HPDE6-E6E7 (cell line): ENCODE results near the gene CLMP.
"Not testable (repeated sequence)": the region's sequence is repeated elsewhere in the genome, so short reads cannot be mapped to it uniquely, and the experiment has no call there.

Source experiments
- DNase-seq: peaks from one replicate; pipeline ENCODE4 v3.0.0; 2011; ENCODE audit warnings: missing footprints; ENCODE audit errors: extremely low spot score

CLMP gene

DNA sequence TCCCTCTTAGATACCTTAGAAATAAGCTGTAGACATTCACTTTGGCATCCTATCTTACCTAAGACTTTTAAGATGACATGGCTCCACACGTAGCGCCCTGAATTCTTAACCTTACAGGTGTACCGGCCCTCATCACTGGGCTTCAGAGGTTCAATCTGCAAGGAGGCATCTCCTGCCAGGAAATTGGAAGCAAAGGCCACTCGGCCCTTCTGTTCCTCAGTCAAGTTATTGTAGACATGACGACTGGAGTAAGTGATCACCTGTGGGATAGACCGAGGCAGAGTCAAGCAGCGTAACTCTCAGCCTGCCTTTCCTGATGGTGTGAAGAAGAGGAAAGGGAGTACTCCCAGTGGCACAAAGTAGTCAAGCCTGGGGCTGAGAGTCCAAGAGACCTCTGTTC lies 110.6 kb downstream of the CLMP start:
- DNase-seq: no peak

DNA sequence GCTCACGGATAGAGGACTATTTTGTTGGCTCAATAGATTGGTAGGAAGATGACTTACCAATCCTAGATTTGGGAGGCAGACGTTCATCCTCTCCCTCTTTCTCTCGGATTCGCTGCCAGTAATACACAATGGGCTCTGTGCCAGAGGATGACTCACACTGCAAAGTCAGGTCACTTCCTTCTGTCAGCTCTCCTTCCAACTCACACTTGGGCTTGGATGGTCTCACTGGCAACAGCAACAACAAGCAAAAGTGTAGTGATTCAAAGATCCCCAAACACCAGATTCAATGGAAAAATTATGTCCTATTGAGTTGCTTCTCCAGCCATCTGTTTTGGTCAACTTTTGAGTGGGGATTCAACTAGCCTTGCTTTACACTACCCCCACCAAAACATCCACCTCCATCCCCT lies 111.4 kb downstream of the CLMP start:
- DNase-seq: peak; percentile 87

DNA sequence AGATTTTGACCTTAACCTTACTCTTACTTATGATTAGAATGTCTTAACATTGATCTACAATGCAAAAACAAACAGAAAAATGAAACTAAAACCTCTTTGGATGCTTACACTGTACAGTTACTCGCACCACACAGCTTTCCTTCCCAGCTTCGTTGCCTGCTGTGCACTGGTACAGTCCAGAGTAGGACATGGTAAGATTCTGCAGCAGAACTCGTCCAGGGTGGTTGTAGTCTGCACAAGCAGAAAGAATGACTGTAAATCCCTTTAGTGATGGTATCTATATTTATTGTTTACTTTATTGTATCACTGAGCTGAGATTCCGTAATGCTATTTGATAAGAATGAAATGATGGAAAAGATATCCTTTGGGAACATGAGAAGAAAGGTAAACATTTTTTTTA lies 112.1 kb downstream of the CLMP start:
- no peak for DNase-seq

DNA sequence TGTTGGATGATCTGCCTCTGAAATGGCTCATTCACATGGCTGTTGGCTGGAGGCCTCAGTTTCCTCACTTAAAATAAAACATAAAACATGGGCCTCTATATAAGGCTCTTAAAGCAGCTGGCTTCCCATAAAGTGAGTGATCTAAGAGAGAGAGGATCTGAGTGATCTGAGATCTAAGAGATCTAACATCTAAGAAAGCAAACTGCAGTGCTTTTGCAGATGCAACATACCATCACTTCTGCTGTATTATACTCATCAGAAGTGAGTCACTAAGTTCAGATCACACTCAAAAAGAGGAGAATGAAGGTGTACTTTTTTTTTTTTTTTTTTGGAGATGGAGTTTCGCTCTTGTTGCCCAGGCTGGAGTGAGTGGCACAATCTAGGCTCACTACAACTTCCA lies 115.0 kb downstream of the CLMP start:
- no peak for DNase-seq

DNA sequence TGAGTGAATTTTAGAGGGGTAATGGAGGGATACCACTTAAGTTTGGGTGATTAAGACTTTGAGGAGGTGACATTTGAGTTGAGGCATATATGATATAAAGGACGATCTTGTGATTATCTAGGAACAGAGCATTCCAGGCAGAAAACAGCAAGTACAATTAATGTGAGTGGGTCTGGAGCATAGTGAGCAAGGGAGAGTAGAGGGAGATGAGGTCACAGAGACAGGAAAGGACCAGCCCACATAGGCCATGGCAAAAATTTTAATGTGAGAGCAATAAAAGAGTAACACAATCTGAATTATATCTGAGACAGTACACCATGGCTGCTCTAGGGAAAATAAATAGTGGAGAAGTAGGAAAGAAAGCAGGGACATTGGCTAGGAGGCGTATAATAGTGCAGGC lies 118.6 kb downstream of the CLMP start:
- DNase-seq: no peak

DNA sequence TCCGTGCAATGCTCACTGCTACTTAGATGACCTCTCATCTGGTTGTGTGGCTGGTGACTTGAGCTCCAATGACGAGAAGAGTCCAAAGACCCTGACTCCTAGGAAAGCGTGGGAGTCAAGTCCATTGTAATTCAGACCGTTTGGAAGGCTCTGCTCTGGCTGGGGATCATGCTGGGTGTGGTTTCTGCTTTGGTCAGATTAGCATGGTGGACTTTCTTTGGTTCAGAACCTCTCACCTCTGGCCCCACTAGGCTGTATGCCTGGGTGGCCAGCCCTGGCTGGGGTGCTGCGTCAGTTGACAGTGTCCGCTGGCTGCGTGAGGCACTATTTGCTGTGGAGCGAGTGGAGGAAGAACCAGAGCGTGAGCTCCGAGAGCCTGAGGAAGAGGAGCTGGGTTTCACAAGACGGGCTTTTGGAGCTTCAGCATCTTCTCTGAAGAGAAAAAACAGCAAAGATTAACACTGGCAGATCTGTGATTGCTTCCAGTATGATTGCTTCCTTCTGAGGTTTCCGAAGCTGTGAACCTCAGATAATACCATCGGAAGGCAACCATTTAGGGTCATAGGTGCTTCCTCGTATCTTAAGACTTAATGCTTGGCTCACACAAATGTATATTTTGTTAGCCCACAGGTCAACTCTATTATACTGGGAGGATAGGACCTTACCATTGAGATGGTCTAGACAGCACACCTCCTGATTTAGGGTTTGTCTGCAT lies 121.5 kb downstream of the CLMP start:
- DNase-seq: no peak

DNA sequence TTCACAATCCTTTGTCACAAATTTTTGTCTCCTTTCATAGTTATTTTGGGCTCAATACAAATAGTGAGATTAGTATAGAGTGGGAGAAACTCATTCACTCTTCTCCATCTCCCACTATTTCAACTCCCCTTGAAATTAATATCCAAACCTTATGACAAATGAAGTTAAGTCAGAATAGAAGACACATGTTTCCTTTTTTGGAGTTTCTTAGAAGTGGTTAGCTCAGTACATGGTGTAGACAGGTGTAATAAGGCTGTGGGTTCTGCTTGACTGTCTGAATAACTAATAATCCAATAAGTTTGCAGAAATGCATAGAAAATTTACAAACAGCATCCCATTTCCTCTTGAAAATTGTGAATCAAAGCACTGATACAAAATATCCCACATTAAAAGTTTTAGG lies 122.3 kb downstream of the CLMP start:
- no peak for DNase-seq

DNA sequence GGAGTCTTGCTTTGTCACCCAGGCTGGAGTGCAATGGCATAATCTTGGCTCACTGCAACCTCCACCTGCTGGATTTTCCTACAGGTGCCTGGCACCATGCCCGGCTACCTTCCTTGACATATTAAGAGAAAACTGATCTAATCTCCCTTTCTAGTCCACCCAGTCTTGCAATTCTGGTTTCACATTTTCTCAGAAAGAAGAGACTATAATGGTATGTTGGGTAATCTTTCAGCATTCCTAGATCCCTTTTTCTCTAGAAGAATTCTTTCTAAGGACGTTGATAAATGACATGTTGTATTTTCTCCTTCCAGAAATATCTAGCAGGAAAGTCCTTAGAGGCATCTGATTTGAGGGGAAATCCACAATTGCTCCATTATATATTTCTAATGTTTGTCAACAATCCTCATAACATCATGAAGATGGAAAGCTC lies 122.7 kb downstream of the CLMP start:
- DNase-seq: no peak

DNA sequence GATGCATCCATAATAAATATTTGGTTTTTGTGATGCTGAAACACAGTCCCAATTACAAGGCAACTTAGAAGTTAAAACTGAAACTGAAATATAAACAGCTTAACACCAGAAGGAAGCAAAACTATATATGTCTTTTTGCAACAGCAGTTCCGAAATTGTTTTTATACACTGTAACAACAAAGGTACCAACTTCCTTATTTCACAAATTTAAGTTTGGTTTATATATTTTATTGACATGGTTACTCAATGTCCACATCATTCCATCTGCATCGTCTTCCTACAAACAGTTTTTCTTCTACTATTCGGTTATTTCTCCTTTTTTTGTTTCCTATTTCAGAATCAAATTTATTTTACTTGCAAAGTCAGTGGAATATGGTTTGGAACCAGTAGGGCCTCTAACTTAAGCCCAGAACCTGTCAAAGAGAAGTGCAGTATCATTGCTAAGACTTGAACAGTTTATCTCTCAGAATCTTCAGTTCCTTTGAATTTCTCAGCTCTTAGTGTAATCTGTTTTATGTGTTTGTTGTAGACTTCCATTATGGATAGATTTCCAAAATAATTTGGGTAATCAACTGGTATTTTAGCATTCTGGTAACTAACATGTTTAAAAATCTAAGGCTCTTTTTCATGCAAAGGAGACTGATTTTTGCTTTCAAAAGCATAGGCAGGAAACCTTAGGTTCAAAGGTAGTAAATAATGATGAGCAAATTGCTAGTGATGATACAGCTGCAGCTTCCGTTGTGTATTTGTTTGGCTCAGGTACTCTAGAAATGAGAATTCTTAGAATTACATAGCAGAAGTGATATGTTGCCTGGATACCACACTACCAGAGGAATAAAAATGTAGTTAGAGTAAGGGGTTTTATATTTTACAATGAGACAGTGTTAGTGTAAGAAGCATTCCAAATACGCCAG lies 124.9 kb downstream of the CLMP start:
- no peak for DNase-seq

DNA sequence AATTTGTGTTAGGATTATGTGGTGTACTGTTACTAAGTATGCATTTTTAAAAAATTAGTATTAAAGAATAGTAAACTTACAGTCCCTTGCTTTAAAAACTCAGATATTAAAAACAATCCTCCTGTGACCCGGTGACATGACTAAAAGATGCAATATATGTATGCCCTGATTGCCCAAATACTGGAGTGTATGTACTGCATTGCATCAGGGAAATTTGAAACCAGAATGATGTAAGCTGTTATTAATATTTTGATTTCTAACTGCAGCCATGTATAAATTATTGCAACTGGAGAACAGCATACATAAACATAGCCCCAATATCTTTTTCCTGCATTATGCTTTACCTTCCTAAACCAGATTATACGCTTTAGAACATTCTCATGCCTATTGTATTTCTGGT lies 129.4 kb downstream of the CLMP start:
- DNase-seq: no peak

DNA sequence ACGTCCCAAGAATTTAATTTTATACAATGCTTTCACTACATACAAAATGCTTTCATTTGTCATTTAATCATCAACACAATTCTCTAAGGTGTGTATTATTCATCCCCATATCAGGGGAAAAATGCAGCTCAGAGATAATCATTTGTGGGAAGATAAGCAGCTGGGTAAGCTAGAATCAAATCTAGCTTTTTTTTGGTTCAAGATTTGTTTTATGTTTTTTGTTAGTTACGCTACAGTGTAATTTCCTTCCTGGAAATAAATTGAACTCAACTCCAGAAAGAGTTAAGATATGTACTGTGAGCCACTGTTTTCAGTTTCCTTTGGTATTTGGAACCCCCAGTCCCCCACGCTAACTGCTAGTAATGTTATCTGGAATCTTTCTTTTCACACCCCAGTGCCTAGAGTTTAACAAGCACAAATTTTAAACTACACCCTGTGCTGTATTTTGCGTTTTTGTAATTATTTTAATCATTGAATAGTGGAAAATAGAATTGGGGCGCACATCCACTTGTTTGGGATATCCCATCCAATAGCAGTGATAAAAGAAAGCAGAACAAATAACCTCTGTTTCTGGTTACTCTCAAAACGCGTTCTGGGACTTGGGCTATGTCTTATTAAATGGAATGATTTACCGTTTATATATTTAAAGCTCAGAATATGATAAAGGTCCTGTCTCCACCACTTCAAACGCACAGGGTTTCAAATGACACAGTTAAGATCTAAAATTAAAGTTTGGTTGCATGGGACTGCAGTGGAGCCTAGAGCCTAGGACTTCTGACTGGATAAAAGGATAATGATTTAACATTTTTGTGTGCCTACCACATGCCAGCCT lies 131.0 kb downstream of the CLMP start:
- DNase-seq: no peak

DNA sequence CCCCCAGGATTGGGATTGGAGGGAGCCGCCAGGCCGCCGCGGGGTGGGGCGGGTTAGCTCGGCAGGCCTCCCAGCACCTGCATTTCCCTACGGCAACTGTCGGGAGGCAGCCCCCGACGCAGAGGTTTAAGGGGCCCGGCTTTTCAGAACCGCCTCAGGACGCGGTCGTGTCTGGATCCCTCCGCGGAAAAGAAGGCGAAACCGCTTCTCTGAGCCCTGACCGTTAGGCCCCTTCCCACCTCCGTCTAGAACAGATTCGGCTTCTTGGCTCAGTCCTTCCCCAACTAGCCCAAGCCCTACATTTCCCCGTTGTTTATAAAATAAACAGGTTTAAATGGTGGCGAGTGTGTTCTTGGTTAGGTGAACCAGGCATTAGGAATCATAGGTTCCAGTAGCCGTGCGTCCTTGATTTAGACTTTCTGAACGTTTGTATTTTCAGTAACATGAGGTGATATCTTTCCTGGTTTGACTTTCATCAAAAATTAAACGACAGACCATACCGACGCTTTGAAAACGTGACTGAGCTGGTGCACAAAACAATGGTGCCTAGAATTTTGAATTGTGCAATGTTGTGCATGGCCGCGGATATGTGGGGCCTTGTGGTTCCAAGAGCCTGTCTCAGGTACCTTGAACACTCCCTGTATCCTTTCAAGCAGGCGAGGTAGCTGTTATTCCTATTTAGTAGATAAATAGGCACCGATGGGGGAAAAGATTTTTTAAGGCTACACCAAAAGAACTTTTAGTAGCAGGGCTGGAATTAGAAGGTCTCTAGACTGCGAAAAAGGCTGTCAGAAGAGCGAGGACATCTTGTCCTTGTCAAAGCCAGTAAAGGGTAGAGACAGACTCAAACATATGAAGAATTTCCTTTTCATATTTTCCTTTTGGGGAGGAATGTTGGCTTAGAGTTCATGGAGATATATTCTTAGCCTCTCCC lies 131.9 kb downstream of the CLMP start:
- DNase-seq: no peak

DNA sequence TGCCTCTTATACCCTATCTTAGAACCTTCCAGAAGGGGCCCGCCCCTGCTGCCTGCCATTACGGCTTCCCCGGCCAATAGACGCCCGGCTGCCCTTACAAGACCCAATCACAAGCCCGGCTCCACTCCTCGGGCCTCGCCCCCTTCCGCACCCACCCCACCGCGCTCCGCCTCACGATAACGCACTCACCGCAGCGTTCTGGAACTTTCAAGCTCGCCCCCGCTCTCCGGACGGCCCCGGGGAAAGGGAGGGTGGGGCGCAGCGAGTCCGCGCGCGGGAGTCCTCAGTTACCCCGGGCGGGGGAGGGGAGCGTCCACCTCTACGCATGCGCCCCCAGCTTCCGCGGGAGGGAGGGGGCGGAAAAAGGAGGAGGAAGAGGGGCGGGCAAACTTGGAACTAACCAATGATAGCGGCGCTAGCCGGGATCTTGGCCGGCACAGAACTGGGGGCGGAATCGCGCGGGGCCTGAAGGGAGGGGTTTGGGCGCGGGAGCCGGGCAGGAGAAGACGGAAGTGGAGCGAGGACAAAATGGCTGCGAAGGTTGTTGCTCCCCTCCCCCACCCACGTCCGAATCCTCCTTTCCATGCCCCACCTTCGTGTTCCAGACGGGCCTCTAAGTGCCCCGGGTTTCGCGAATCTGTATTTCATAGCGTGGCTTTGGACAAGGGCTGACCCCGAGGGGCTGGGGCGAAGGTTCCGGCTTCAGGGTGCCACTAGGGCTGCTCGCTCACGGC lies 132.7 kb downstream of the CLMP start:
- DNase-seq: peak; percentile 95

DNA sequence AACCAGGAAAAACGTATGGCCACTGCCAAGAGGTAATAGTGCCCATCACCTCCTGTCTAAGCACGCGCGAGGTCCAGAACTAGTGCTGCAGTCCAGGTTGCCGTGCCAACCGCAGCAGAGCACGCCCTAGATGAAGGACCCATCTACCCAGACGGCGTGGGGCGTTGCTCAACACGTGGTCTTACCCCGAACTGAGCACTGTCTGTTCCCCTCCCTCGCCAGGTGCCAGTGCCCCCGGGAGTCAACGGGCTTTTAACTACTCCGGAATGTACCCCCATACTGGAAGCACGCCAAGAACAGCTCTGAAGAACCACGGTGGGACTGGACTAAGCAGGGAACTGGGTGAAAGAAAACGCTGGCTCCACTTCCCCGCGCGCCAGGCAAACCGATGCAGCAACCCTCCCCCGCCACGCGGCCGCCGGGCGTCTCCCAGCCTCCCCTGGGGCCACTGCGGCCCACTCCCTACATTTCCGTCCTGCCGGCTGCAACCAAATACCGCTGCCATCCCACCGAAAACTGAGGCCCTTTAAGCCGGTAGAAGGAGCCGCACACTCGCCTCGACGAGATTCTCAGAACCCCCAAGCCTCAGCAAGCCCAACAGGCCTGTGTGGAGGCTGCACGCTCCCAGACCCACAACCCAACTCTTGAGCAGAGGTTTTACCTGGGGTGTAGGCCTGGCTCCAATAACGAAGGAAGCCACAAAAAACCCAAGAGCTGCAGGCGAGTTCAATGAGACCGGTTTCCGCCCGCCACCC lies 133.5 kb downstream of the CLMP start, which contains the start of gene HSPA8:
TSS of gene HSPA8 (minus strand) at position 734 of the 755 bp plus-strand sequence. CDS start 812 bp downstream, outside the sequence.
- no peak for DNase-seq

DNA sequence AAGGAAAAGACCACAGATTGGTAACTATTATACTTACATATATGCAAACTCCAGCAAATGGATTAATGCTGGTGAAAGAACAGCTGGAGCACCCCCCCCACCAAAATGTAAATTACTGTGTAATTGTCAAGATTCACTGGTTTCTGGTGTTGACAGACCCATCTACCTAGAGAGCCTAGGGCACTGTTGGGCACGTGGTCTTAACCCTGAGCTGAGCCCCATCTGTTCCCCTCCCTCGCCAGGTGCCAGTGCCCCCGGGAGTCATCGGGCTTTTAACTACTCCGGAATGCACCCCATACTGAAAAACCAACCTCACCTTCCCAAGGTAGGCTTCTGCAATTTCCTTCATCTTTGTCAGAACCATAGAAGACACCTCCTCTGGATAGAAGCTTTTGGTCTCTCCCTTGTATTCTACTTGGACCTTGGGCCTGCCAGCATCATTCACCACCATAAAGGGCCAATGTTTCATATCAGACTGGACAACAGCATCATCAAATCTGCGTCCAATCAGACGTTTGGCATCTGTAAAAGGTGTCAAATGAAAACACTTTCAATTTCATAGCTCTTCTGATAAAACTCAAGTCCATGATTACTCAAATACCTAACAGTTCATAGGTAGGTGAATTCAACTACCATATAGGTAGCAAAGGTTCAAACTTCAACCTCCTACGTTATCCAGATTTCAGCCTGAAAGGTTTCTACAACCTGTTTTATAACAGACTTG lies 134.6 kb downstream of the CLMP start:
- DNase-seq: no peak

DNA sequence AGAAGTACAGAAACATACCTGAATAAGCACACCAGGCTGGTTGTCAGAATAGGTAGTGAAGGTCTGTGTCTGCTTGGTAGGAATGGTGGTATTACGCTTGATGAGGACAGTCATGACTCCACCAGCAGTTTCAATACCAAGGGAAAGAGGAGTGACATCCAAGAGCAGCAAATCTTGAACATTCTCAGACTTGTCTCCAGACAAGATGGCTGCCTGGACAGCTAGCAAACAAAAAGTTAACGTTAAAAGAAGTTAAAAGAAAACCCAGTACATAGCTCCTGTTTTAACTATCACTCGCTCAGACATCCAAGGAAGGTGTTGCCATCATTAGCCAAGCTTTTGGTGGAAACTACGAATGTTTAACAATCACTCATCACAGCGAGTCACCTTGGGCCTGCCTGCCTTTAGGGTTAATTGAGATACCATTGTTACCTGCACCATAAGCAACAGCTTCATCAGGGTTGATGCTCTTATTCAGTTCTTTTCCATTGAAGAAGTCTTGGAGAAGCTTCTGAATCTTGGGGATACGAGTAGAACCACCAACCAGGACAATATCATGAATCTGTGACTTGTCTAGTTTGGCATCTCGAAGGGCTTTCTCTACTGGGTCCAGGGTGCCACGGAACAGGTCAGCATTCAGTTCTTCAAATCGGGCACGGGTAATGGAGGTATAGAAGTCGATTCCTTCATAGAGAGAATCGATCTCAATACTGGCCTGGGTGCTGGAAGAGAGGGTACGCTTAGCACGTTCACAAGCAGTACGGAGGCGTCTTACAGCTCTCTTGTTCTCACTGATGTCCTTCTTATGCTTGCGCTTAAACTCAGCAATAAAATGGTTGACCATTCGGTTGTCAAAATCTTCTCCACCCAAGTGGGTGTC lies 135.8 kb downstream of the CLMP start:
- DNase-seq: not testable (repeated sequence)

DNA sequence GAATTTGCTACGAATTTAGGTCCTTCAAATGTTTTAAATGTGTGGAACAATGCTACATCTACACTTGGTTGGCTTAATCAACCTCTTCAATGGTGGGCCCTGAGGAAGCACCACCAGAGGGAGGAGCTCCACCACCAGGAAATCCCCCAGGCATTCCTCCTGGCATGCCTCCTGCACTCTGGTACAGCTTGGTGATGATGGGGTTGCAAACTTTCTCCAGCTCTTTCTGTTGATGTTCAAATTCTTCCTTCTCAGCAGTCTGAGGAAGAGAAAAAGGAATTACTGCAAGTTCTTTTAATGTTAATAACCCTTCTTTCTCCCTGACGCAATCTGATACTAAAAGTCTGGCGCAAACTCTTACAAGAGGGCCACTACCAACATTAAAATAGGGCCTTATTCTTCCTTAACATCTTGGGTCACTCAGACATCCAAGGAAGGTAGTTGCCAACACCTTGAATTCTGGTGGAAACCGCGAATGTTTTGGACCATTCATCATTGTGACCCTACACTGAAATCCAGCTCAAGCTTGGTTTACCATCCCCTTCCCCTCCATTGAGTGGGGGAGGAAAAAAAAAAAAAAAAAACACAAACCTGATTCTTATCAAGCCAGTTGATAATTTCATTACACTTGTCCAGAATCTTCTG lies 137.3 kb downstream of the CLMP start:
- no peak for DNase-seq
